ENCODE measurements around the gene CCR3.

CCR3 gene

DNA sequence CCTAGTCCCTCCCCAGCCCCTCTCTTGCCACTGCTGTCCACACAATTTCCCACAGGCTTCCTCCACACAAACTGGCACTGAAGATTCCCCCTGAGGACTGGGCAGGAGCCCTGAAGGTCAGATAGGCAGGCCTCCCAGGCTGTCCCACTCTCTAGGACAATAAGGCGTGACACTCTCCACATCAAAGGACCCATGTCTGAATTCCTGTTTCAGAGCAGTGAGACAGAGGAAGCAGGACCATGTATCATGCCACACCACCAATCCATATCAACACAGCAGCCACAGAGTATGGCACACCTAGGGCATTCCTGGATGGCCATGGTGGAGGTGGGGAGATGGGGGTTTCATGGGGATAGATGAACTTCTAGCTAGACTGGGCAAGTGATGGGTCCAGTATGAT is 20.3 kb upstream of the CCR3 start:
- DNase-seq = no peak

DNA sequence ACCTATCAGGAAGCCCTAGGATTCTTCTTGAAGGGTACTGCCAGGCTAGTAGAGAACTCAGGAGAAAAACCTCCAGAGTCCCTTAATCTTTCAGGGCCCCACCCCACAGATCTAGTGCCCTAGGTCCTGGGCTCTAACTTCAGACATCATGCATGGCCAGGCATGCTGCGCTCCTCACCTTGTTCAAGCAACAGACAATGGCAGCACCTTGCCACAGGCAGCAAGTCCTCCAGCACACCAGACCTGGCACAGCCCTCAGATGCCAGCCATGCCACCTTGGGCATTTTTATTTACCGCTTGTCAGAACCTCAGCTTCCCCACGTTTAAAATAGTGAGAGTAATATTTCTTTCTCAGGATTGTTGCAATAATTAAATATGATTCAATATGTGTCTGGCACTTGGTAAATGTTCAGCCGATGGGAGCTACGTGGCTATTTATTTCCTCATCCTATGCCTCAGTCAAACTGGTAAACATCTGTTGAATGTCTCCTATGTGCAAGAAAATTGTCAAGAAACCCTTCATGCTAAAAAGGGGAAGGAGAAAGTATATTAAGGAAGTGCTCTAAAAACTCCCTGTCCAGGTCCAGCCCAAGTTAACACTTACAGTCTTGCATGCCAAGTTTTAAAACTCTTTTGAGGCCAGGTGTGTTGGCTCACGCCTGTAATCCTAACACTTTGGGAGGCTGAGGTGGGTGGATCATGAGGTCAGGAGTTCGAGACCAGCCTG is 19.7 kb upstream of the CCR3 start:
- no peak for DNase-seq

DNA sequence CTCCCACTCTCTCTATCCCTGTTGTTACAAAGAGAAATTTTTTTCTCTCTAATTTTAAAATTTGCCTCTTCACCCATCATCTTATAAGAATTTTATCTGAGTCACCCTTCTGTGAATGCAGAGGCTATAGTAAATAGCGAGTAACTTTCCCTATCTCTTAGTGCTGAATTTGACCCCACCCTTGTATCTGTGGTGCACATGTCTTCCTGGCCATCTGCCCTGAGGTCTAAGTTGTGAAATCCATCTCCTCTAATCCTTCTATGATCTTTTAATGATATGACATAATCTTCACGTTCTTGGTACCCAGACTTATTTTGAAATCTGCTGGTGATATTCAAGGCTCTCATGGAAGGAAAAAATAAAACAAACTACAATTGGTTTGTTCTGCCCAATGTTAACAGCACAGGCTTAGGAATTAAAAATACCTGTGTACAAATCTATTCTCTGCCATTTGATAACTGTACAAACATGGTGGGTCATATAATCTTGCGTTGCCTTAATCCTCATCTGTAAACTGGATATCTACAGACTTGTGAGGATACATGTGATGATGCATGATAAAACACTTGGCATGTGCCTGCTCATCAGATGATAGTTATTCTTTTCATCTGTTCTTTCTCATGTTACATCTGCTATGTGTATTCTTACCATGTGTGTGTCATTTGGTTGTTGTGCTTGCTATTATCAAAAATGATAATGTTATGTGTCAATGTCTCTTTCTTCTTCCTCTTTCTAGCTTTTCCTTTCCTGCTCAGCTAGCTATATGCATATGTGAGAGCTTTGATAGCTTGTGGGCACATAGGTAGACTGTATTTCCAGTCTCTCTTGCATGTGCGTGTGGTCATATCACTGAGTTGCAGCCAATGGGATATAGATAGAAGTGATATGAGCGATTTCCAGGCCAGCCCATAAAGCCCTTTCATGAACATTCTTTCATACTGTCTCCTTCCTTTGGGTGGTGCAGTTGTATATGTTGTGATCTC is 13.7 kb upstream of the CCR3 start:
- no peak for DNase-seq

DNA sequence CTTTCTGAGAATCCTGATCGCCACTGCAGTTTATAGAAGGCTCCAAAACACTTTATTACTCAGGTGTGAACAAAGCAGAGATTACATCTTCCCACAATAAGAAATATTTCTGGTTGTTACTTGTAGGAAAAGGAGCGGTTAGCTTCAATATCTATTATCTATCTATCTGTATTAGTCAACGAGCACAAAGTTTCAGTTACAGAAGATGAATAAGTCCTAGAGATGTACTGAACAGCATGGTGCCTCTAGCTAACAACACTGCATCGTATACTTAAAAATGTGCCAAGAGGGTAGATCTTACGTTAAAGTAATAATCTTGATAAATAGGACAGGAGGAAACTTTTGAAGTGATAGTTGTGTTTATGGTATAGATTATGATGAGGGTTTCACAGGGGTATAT is 10.9 kb upstream of the CCR3 start:
- no peak for DNase-seq

DNA sequence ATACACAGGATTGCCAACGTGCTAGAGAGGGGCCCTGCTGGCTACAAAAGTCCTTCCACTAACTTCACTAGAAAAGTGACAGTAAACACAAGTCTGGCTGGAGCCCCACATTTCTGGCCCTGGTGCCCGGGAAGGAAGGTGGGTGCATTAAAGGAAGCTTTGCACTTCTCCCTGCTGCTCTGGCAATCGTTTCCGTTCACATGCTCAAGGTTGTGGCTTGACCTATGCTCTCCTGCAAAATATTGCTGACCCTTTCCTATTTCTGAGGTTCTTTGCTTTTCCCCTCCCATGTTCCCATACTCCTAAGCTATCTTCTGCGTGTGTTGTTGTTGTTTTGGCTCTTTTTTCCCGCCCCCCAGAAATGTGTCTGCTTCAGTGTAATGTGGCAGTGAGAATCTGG is 9.1 kb upstream of the CCR3 start:
- DNase-seq = no peak

DNA sequence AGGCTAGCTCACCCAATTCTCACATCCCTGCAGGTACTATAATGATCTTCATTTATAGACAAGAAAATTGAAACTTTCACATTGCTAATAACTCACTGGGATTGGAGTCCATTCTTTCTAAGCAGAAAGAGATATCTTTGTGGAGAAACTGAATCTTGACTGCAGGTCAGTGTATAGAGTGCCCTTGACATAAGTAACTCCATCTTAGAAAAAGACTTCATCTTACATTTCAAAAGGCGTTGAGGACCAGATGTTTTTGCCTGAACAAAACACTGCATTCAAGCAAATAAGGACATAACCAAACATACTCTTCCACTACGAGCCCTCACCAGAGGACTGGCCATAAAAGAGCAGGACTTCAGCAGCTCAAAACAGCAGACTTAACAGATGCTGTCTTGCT is 6.8 kb upstream of the CCR3 start:
- DNase-seq = no peak

DNA sequence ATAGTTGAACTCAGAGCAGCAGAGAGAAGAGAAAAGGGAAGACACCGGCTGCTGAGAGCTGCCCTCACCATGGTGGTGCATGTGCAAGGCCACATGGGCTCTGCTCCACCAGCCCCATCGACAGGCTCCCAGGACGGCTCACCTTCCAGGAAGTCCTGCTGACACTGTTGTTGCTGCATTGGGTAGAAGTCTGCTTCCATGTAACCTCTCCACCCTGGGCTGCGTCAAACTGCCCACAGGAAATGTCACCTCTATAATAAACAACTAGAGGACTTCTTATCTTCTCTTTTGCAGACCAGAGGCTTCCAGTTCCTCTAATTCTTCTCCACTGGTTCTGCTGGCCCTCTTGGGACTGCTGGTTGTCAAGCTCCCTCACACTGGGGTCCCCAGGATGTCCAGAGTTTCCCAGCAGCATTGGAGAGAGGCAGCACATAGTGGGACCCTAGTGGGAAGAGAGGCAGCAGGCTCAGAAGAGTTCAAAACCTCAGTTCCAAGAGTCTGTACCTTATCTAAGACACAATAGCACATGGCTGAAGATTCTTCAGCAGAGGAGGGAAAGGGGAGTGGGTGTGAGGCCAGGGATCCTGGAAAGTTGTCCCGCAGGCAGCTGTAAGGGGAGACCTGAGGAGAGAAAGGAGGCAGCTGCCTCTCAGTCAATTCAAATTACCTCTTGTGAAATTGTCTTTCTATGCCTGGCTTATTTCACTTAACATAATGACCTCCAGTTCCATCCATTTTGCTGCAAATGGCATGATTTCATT is 5.8 kb upstream of the CCR3 start:
- DNase-seq = no peak

DNA sequence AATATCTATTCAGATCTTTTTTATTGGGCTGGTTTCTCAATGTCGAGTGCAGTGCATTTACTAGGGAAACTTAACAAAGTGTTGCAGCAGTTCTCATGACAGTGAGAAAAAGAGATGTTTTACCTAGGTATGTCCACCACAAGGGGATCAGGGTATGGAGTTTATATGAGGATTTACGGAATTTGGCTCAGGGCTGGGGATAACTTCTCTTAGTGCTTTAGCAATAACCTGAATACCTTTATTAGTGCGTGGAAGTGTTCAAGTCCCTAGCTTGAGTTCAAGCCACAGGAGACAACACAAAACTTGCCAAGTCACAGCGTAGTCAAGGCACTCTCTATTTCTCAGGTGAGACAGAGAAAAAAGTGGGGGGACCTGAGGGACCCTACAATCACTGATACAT is 3.9 kb upstream of the CCR3 start:
- no peak for DNase-seq

DNA sequence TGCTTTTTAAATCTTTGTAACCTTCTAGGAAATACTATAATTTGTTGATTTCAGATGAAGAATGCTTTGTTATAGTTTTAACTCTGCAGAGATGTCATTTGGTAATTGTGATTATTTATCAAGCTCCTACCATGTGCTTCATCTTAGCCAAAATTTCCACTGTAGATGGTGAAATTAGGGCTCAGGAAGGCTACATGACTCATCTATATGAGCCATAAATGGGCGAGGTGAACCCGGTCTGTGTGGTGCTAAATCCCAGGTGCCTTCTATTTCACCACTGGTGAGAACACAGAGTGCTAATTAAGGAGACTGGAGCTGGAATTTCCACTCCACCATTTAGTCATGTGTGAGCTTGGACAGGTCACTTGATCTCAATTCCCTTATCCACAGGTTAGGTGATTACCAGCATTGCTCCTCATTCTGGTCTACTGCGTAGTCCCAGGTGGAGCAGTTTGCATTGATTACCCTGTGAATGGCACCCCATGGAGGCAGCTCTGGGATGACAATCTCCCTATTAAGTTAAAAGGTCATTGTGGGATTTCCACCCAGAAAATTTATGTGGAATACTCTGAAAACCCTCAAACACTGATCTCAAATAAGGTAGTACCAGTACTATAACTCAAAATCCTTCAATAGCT is 2.8 kb upstream of the CCR3 start:
- DNase-seq = no peak

DNA sequence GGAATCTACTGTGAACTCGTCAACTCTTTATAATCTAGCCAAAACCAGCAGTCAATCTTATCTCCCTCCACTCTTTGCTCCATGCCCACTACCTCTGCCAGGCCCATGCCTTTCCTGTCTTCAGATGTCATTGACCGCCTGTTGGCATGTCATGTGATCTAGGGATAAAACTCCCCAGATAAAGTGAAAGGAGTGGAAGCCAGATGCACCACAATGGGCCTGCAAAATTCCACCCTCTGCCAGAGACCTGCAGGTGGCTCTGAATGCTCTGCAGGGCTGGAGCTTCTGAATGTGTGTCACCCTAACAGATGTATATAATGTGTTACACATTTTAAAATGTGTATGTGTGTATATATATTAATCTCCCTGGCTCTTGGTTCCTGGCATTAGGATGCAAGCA is 2.3 kb upstream of the CCR3 start:
- no peak for DNase-seq

DNA sequence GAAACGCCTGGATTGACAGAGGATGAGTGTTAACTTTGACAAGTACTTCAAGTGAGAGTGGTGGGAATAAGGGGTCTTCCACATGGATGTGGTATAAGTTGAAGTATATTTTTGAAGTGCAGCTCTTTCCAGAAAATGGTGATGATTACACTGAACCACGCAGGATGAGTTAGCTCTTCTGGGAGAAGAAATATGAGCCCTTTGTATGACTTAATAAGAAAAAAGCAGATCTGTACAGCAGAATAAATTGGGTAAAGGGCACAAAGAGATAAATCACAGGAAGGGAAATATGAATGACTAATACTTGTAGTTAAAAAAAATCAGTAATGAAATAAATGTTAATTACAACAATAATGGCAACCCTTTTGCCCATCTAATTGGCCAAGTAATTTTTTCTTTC is 1.3 kb downstream of the CCR3 start:
- no peak for DNase-seq

DNA sequence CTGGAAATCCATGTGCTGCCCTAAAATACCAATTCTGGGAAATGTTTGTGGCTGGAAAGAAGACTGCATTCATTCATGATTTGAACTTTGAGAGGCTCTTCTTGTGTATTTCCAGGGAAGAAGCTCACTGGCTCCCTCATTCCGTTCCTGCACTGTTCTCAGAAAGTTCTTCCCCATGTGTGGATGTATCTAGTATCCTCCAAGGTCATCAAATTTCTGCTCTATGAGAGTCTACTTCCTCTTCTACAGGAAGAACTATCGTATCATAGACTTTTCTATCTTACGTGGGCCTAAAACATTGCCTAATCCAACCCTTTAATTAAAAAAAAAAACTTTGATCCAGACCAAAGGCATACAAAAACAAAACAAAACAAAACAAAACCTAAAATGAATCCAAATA is 2.9 kb downstream of the CCR3 start:
- no peak for DNase-seq

DNA sequence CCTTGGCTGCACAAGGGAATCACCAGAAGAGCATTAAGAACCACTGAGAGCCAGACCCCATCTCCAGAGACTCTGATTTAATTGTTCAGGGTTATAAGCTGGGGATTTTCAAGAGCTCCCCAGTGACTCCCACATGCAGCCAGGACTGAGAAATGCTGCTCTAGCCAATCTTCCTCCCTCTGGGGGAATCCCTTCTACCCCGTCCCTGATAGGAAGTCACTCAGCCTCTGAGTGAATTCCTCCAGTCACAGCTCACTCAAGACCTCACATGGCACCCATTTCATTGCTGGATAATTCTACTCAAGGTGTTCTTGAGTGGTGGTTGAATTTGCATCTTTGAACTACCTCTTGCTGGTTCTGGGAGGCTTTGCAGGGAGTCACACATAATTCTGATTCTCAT is 10.7 kb downstream of the CCR3 start:
- DNase-seq = no peak

DNA sequence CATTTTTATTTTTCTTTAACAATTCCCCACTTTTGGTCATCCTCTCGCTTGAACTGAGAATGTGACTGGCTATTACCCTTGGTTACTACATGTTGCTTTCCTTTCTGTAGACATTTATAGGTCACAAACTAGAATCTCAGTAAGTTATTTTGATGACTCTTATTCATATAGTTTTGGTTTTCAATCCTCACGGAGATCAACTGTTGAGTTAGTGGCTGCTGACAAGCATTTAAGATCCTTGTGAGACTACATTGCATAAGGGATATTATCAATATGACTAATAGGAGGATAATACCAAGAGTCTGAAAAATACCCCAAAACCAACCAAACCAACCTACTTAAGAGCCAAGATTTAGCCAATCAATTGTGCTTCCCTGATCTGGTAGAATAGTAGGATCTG is 16.3 kb downstream of the CCR3 start:
- no peak for DNase-seq

DNA sequence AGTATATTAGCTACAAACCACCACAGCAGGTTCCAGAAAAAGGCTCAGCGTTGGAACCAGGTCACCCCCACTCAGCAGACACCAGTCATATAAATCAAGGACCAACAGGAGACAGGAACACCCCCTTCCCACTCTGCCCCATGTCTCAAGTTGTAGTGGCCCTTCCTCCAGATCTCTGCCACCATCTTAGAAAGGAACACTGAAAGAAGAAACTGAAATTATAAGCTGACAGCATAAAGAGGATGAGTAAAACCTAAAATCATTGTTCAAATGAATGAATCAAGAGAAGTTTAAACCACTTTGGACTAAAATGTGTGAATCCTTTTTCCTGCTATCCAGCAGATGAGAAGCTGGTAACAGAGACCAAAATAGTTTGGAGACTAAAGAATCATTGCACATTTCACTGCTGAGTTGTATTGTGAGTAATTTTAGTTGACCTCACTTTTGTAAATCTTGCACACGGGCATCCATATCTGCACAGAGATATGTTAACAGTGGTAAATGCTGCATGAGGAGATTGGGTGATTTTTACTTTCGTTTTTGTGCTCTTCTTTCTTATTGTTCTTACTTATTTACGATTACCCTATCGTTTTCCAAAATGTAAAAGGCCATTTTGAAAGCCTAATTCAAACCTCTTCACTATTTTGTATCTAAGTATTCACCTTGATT is 19.8 kb downstream of the CCR3 start:
- no peak for DNase-seq

DNA sequence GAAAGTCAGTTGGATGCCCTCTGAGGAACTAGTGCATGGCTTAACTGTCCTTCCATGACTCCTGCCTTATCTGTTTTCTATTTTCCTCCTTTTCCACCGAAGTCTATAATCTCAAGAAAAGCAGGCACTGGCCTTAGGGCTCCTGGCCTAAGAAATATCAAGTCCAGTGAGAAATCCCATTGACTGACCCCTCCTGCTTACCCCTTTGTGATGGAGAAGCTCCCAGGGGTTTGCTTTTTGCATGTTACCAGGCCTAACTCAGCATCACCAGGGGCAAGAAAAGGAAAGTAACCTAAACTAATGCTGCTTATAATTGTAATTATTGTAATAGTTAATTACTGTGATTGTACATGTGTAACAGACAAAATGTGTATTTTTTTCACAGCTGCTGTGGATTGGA is 21.7 kb downstream of the CCR3 start:
- DNase-seq = no peak

DNA sequence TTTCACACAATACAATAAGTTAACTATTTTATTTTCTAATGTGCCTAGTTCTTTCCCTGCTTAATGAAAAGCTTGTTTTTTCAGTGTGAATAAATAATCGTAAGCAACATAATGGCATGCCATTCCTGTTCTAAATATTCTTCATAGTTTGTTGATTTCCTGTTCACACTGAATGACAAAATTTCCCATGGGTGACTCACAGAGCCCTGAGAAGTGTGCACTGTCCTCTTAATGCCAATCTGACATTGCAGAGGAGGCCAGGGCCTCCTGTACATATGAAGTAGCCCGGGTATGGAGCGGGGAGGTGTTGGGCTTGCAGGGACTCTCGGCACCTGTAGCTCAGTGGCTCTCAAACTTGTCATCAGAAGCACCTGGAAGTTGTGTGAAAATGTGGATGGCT is 24.3 kb downstream of the CCR3 start:
- no peak for DNase-seq

DNA sequence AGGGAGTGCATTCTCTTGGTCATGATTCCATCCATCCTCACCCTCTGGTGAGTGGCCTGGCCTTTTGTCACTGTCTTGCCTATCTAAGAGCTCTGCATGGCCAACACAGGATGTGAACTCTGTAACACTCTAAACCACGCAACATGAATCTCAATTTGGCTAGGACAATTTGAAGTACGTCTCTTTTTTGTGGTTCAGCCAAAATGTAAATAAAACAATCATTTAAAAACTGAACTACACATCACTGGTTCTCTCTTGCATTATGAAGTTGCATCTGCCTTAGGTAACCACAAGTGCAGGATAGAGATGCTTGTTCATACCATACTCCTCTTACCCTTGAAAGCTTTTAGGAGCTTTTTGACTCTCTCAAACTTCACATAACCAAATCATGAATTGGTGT is 27.3 kb downstream of the CCR3 start:
- no peak for DNase-seq

DNA sequence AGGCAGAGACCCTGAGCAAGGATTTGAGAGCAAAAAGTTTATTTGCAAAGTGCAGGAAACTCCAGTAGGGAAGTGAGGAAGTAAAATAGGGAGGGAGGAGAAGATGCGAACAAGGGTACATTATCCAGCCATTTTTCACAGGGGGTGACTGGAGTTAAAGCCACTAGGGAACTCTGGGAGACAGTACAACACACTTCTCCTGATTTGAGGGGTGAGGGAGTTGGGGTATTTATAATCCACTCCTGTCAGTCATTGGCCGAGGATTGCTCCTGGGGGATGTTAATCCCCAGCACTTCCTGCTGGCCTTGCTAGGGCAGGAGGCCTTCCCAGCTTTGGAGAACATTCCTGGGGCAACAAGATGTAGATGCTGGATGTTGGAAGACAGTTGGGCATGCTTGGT is 28.2 kb downstream of the CCR3 start:
- no peak for DNase-seq

DNA sequence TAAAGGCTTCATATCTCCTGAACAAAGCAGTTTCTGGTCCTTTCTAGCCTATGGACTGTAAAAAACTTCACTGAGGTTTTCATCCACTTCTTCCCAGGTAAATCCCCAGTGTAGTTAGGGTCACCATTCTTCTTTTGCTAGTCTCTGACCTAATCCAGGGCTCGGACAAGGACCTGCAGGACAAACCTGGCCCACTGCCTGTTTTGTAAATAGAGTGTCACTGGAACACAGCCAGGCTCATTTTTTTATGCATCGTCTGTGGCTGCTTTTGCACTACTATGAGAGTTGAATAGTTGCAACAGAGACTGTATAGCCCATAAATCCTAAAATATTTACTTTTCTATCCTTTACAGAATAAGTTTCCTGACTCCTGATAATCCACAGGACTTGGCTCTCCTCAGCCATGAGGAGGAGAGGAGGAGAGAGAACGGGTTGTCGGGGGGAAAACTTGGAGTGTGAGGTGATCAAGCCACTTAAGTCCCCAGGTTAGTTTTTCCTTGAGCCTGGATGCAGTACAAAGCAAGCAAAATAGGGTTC is 29.0 kb downstream of the CCR3 start:
- DNase-seq = no peak

DNA sequence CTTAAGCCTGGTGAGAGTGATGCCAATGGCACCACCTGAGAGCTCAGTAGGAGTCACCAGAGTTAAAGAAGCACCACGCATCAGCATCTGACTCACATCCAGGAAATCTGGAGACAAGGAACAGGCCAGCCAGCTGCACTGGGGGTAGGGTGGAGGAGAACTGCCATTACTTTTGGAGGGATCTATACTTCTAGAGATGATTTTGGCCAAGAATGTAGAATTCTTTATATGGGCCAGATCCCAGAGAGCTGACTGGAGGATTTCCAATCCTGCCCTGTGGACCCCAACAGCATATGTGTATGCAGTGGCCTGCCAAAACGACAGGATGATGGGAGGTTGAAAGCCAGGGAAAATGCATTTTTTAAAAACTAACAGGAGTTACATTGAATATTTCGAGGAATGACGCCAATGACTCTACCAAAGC is 29.8 kb downstream of the CCR3 start:
- no peak for DNase-seq

DNA sequence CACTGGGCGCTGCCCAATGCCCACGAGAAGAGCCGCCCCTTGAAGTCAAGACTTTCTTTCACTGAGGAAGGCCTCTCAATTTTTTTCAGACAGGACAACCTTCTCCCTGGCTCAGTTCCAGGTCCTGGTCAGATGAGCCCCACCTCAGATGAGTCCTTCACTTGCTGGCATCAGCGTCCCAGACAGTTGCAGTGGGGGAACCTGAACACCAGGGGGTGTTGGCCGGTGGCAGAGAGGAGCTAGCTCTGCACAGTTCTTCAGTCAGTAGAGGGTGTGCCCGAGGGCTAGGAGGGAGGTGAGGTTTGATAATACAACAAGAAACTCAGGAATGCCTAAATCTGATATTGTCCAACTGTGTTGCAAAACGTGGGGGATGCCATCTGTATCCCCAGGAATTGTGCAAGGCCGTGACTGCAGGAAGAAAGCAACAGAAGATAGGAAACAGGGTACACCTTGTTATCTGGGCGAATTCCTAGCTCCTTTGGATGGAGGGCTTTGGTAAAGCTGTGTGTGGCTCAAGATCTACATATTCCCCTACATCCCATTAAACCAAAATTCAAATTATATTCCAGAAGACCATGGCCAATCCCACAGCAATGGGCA is 34.3 kb downstream of the CCR3 start:
- no peak for DNase-seq

Measured in NCI-H774 (cell line).